HG03066 (cell line): ENCODE data around the gene FABP3.
A peak's percentile ranks its signal among the peaks of the same experiment; 100 is the strongest.
"Not testable (repeated sequence)": the region's sequence is repeated elsewhere in the genome, so short reads cannot be mapped to it uniquely, and the experiment has no call there.

Source experiments
- ATAC-seq: cut with Tn5 transposase; IDR thresholded peaks from one replicate; pipeline ENCODE4 v1.9.1; 2021; ENCODE audit warnings: low read depth; ENCODE audit not compliant: unreplicated experiment

Gene FABP3

GRCh38 chr1:31399976-31400375 is 27.1 kb upstream of the FABP3 start:
- ATAC-seq = no peak

- ATAC-seq = no peak
Observed at GRCh38 chr1:31398246-31398645, 25.4 kb upstream of the FABP3 start.

DNA sequence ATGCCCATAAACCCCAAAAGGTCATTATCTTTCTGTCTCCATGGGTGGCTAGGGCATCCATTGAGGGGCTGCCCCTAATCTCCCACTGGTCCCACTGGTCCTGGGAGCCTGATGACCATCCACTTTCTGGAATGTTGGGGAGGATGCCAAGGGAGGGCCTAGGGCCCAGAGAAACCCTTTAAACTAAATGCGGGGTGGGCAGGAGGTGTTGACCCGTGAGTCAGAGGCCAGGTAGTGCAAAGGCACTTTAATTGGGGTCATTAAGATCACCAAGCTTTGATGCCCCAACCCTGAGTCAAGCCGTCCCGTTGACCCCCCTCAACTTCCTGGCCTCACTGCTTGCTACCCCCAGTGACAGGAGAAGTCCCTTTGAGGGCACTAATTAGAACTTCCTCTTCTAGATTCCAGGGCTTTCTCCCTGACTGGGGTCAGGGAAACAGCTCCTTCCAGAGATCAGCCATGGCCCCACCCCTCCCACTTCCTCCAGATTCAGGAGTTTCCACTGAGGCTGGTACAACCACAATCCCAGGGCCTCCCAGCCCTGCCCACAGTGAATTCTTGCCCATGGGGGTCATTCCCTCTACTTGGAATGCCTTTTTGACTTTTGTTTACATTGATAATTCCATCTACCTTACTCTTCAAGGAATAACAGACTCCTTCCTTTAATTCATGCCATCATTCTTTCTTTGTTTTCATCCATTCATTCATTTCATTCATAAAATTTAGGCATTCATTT is 24.7 kb upstream of the FABP3 start:
- no peak for ATAC-seq

DNA sequence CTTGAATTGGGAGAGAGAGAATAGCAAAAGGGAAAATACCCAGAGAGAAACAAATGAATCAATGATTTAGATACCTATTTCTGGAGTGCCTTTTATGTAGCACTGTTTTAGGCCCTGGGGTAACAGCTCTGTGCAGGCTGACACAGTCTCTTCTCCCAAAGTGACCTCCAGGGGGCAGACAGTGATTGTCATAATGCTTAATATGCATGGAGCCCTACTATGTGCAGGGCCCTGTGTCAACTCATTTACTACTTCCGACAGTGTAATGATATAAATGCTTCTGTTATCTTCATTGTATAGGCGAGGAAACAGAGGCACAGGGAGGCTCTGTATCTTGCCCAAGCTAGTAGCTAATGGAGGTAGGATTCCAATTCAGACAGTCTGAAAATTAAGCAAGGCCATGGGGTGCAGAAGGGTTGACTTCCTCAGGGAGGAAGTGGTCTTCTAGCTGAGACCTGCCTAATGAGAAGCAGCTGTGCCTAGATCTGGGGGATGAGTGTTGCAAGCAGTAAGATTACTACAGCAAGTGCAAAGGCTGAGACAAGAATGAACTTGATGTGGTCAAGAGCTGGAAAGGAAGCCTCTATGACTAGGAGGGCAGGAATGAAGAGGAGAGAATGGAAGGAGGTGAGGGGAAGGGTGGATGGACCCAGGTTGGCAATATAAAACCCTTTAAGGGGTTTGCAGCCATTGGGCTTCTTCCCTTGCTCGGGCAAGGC is 23.9 kb upstream of the FABP3 start:
- no peak for ATAC-seq

DNA sequence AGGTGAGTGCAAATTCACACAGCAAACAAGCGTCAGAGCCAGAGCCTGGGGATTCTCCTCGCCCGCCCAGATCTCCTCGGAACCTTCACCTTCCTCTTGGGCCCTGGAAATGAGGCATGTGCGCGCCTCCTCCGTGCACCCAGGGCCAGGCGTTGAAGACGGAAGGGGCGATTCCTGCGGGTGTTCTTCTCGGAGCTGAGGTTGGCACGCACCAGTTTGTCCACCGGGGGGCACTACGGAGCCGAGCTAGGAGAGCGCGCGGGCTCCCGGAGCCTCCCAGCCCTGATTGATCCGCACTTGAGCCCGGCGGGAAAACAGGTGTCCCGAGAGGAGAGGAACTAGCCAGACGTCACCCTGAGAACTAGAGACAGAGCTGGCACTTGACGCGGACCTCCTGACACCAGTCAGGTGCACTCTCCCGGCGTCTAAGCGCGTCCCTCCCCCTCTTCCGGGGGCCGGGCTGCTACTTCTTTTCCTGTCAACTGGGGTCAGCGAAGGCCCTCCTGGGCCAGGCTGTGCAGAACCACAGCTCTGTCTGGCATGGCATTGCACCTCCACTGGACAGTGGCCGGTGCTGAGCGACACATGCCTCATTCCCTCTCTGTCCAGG is 21.8 kb upstream of the FABP3 start:
- ATAC-seq = peak; percentile 66

DNA sequence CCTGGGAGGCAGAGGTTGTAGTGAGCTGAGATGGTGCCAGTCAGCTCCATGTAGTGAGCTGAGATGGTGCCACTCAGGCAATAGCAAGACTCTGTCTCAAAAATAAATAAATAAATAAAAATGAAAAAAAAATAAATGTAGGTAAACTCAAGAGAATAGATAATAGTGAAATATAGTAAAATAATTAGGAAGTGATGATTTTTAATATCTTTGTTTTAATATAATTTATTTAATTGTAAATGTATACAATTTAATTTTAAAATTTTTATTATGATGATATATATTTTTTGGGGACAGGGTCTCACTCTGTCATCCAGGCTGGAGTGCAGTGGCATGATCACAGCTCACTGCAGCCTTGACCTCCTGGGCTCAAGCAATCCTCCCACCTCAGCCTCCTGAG is 20.6 kb upstream of the FABP3 start:
- ATAC-seq = no peak

GRCh38 chr1:31390071-31390470 is 17.2 kb upstream of the FABP3 start:
- ATAC-seq = no peak

- ATAC-seq = no peak
Observed at GRCh38 chr1:31389616-31390015, 16.7 kb upstream of the FABP3 start.

DNA sequence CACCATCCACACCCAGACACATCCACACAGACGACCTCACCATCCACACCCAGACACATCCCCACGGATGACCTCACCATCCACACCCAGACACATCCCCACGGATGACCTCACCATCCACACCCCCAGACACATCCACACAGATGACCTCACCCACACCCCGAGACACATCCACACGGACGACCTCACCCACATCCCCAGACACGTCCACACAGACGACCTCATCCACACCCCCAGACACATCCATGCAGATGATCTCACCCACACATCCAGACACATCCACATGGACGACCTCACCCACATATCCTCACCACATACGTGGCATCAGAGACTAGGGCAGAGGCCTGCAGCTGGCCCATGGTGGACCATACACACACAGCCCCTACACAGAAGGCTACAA is 14.7 kb upstream of the FABP3 start:
- no peak for ATAC-seq

- ATAC-seq = not testable (repeated sequence)
Observed at GRCh38 chr1:31386576-31387243, 13.8 kb upstream of the FABP3 start.

DNA sequence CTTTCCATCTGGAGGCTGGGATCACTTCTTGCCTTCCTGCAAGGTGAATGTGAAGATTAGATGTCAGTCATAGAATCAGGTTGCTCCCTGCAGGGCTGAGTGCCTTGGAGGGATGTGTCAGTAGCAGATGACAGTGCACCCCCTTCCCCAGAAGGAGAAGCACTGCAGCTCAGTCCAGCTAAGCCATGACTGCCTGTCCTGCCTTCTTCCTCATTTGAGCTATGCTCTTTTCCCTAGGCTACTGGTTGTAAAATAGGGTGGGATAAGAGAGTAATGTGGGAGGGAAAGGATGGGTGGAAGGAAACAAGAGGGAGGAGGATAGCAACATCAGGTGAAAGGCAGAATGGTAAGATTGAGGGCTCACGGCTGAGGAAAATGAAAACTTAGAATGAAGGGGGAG is 11.1 kb upstream of the FABP3 start:
- no peak for ATAC-seq

DNA sequence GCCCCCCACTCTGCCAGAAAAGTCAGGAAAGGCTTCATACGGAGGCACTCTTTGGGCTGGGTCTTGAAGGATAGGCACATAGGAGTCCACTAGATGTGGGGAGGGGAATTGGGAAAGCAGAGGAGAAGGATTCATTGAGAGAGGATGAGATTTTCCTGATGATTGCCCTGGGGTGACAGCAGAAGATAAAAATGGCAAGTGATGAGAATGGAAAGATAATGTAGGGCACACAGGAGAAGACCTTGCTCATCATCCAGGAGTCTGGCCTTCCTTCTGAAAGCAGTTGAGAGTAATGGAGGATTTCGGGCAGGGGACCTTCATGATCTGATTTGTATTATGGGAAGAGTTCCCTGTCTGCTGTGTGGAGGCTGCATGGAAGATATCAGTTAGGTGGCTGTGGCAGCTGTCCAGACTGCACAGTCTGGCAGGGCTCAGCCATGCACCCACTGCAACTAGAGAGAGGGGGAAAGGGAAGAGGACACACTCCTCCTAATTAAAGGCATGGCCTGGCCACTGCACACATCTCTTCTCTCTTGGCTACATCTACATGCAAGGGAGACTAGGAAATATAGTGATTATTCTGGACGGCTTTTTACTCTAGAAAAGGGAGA is 9.6 kb upstream of the FABP3 start:
- no peak for ATAC-seq

- ATAC-seq = no peak
Observed at GRCh38 chr1:31381394-31382294, 8.8 kb upstream of the FABP3 start.

- ATAC-seq = no peak
Observed at GRCh38 chr1:31380181-31380580, 7.3 kb upstream of the FABP3 start.

DNA sequence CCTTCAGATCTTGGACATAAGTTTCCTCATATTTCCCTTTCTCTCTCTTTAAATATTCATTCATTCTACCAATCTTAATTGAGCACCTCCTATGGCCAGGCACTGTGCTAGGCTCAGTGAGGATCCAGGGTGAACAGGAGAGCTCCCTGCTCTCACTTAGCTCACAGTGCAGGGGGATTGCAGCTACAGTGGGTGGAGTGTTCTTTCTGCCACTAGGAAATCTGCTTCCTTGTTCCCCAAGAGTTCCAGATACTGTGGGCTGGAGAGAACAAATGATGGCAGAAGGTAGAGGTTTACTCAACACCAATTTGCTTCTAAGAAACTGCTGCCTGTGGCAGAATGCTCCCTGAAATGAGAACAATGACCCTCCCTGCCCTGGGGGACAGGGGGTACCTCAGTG is 5.1 kb upstream of the FABP3 start:
- ATAC-seq = no peak

DNA sequence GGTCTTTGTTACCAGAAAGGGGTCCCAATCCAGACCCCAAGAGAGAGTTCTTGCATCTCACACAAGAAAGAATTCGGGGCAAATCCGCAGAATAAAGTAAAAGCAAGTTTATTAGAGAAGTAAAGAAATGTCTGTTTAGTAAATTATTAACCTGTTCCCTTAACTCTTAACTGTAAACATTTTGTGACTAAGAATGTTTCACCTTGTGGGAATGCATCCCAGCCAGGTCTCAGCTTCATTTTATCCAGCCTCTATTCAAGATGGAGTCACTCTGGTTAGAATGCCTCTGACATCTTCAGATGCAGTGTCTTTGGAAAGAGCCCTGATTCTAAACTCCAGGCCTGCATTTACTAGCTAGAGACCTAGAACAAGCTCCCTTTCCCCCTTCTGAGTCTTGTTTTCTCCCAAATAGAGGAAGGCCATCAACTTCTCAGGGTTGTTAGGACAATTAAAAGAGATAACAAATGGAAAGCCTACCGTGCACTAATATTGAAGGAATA is 4.5 kb upstream of the FABP3 start:
- ATAC-seq = no peak

GRCh38 chr1:31376375-31377134 is 3.7 kb upstream of the FABP3 start:
- no peak for ATAC-seq

- no peak for ATAC-seq
Observed at GRCh38 chr1:31374511-31375196, 1.8 kb upstream of the FABP3 start.
